ENCODE measurements around the gene CIP2A.

DNA sequence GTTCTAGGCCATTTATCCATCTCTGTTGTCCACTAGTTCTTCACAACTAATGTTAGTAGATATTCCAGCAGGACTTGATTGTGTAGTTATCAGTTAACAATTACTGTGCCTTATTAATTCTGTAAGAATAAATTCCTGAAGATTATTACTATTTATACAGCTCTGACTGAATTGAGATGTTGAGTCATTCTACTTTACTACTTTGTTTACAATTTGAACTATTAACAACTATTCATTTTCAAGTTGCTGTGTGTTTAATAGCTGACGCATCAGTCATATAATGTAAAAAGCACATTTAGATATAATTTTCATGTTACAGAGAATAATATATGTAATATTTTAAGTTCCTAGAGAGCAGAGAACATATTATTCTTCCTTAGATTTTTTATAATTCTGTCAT, 21.4 kb upstream of the CIP2A start:
- TF ChIP-seq BHLHE40 (IDR thresholded peaks at IDR 0.05; ENCODE audit: low read depth, low read length) (no peak), POLR2A (IDR thresholded peaks at IDR 0.05; ENCODE audit: low read depth, low read length) (no peak), CTCF (conservative IDR thresholded peaks at IDR 0.05; ENCODE audit: low read depth, low read length) (no peak), CHD1 (IDR thresholded peaks at IDR 0.05; ENCODE audit: low read depth, low read length) (no peak), RAD21 (IDR thresholded peaks at IDR 0.05; ENCODE audit: low read length) (no peak), CEBPB (IDR thresholded peaks at IDR 0.05; ENCODE audit: low read depth, low read length) (no peak), FOS (IDR thresholded peaks at IDR 0.05; ENCODE audit: low read depth, low read length) (no peak), RFX5 (IDR thresholded peaks at IDR 0.05; ENCODE audit: low read depth, low read length) (no peak)
- TF ChIP-seq, protein P1, sequence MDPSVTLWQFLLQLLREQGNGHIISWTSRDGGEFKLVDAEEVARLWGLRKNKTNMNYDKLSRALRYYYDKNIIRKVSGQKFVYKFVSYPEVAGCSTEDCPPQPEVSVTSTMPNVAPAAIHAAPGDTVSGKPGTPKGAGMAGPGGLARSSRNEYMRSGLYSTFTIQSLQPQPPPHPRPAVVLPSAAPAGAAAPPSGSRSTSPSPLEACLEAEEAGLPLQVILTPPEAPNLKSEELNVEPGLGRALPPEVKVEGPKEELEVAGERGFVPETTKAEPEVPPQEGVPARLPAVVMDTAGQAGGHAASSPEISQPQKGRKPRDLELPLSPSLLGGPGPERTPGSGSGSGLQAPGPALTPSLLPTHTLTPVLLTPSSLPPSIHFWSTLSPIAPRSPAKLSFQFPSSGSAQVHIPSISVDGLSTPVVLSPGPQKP (IDR thresholded peaks at IDR 0.05; ENCODE audit: borderline replicate concordance, low read depth, low read length), result no peak
- TF ChIP-seq, protein P2, sequence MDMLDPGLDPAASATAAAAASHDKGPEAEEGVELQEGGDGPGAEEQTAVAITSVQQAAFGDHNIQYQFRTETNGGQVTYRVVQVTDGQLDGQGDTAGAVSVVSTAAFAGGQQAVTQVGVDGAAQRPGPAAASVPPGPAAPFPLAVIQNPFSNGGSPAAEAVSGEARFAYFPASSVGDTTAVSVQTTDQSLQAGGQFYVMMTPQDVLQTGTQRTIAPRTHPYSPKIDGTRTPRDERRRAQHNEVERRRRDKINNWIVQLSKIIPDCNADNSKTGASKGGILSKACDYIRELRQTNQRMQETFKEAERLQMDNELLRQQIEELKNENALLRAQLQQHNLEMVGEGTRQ (IDR thresholded peaks at IDR 0.05; ENCODE audit: low read depth, low read length), result no peak
